ENCODE data around the gene KRT9. TPM values are rescaled to one million over a fixed set of nuclear protein-coding genes. Genes with fewer than 3 reads are reported as not detected.
A peak's percentile ranks its signal among the peaks of the same experiment; 100 is the strongest.

KRT9 gene
- total and polyA plus RNA-seq, 10 of the 15 experiments (the other 5 are each of a cell fraction or from before 2014, with no cell fraction given) = not detected

GRCh38 chr17:41548844-41549595 is 22.8 kb downstream of the KRT9 start (continued):
- peak; percentile 74 for TF ChIP-seq SMC3 (IDR thresholded peaks at IDR 0.05; ENCODE audit: borderline replicate concordance, low read length)
- TF ChIP-seq CREB1 (IDR thresholded peaks at IDR 0.05; ENCODE audit: low read depth) = 0 out of 2 replicates have a peak, but pooled peaks have one; percentile 55
- no peak for TF ChIP-seq IRF4 (IDR thresholded peaks at IDR 0.05; ENCODE audit: low read depth, low read length)
- peak; percentile 94 for TF ChIP-seq SMARCA5 (IDR thresholded peaks at IDR 0.05)
- TF ChIP-seq PAX5 (IDR thresholded peaks at IDR 0.05; ENCODE audit: borderline replicate concordance, low read depth, low read length) = no peak
- no peak for TF ChIP-seq SUZ12 (IDR thresholded peaks at IDR 0.05; ENCODE audit: unreplicated experiment)
- peak; percentile 50 for TF ChIP-seq NR2F1 (conservative IDR thresholded peaks at IDR 0.05)
- 0 out of 2 replicates have a peak, but pooled peaks have one; percentile 34 for TF ChIP-seq MLLT1 (IDR thresholded peaks at IDR 0.05)
- peak in 1 of 2 experiments; percentile 4; a peak in 1 of 4 replicates for TF ChIP-seq BHLHE40 (IDR thresholded peaks at IDR 0.05; ENCODE audit: borderline replicate concordance in 1 of 2, low read depth in 2 of 2, low read length in 1 of 2)
- peak; percentile 86 to 93 (median 91) for TF ChIP-seq CTCF (IDR thresholded peaks at IDR 0.05 in 2 of 3, conservative IDR thresholded peaks at IDR 0.05 in 1 of 3; ENCODE audit: control insufficient read depth in 2 of 3, extremely low read depth in 1 of 3, insufficient read depth in 1 of 3, low read depth in 3 of 3, low read length in 3 of 3)
- no peak for TF ChIP-seq ZBED1 (IDR thresholded peaks at IDR 0.05; ENCODE audit: borderline replicate concordance)
- TF ChIP-seq TARDBP (IDR thresholded peaks at IDR 0.05; ENCODE audit: borderline replicate concordance) = no peak
- TF ChIP-seq PRDM15 (CRISPR knock-in tag; IDR thresholded peaks at IDR 0.05) = no peak
